ENCODE results near the gene GPC2. TPM values are rescaled to one million over a fixed set of nuclear protein-coding genes. Genes with fewer than 3 reads are reported as not detected.
"Not testable (repeated sequence)": the region's sequence is repeated elsewhere in the genome, so short reads cannot be mapped to it uniquely, and the experiment has no call there.

GPC2 gene
- polyA plus RNA-seq, 12 donors, result 4.0 to 13.7 (median 6.0) TPM; not detected in 1

- no peak for DNase-seq
Observed at GRCh38 chr7:100208911-100209408, 31.8 kb upstream of the GPC2 start.

GRCh38 chr7:100204454-100204853 is 27.3 kb upstream of the GPC2 start:
- DNase-seq, result no peak

- DNase-seq, result no peak
Observed at GRCh38 chr7:100200693-100201092, 23.5 kb upstream of the GPC2 start.

GRCh38 chr7:100198266-100198665 is 21.1 kb upstream of the GPC2 start:
- DNase-seq, result no peak

GRCh38 chr7:100195901-100196322 is 18.7 kb upstream of the GPC2 start:
- DNase-seq, result not testable (repeated sequence)

- no peak for DNase-seq
Observed at GRCh38 chr7:100195222-100195621, 18.0 kb upstream of the GPC2 start.

- no peak for DNase-seq
Observed at GRCh38 chr7:100192969-100193368, 15.8 kb upstream of the GPC2 start.

GRCh38 chr7:100192281-100192862 is 15.2 kb upstream of the GPC2 start:
- DNase-seq, result not testable (repeated sequence)

GRCh38 chr7:100191775-100192174 is 14.6 kb upstream of the GPC2 start:
- DNase-seq, result no peak

- peak; percentile 50 for DNase-seq
Observed at GRCh38 chr7:100190048-100190711, 13.0 kb upstream of the GPC2 start.

- DNase-seq, result no peak
Observed at GRCh38 chr7:100189061-100189460, 11.9 kb upstream of the GPC2 start.

- no peak for DNase-seq
Observed at GRCh38 chr7:100185726-100186125, 8.5 kb upstream of the GPC2 start.

- DNase-seq, result not testable (repeated sequence)
Observed at GRCh38 chr7:100183090-100183489, 5.9 kb upstream of the GPC2 start.

GRCh38 chr7:100182616-100183015 is 5.4 kb upstream of the GPC2 start:
- DNase-seq, result not testable (repeated sequence)

GRCh38 chr7:100180084-100180483 is 2.9 kb upstream of the GPC2 start:
- not testable (repeated sequence) for DNase-seq

- DNase-seq, result no peak
Observed at GRCh38 chr7:100176096-100177044, 811 bp downstream of the GPC2 start.

GRCh38 chr7:100175296-100175935 is 1.8 kb downstream of the GPC2 start:
- DNase-seq, result no peak

GRCh38 chr7:100174582-100174981 is 2.6 kb downstream of the GPC2 start:
- DNase-seq, result no peak

GRCh38 chr7:100173806-100174495 is 3.2 kb downstream of the GPC2 start:
- DNase-seq, result no peak

GRCh38 chr7:100171840-100172239 is 5.3 kb downstream of the GPC2 start:
- DNase-seq, result no peak

- DNase-seq, result no peak
Observed at GRCh38 chr7:100171087-100171681, 6.0 kb downstream of the GPC2 start.
